GM19238 (cell line): ENCODE data around the gene SPECC1L.

Source experiments
- DNase-seq: peaks from one replicate; pipeline ENCODE4 v3.0.0; 2011; ENCODE audit warnings: low spot score; ENCODE audit not compliant: insufficient read length

Gene SPECC1L

GRCh38 chr22:24426436-24426835 is 155.8 kb downstream of the SPECC1L start:
- DNase-seq = no peak

GRCh38 chr22:24426851-24427499 is 156.3 kb downstream of the SPECC1L start:
- DNase-seq = no peak

- peak; percentile 86 for DNase-seq
Observed at GRCh38 chr22:24427500-24428164, 157.0 kb downstream of the SPECC1L start, which contains the start of gene ADORA2A. ADORA2A (plus strand) TSS chr22:24427599; CDS start chr22:24433405, 5,806 bp downstream.

GRCh38 chr22:24428751-24429410 is 158.2 kb downstream of the SPECC1L start:
- no peak for DNase-seq

- DNase-seq = peak; percentile 36
Observed at GRCh38 chr22:24429411-24430365, 159.1 kb downstream of the SPECC1L start.

- DNase-seq = no peak
Observed at GRCh38 chr22:24430431-24431308, 160.0 kb downstream of the SPECC1L start.

- no peak for DNase-seq
Observed at GRCh38 chr22:24431309-24432034, 160.8 kb downstream of the SPECC1L start.

- DNase-seq = no peak
Observed at GRCh38 chr22:24432059-24432853, 161.6 kb downstream of the SPECC1L start.

GRCh38 chr22:24433001-24433827 is 162.6 kb downstream of the SPECC1L start:
- DNase-seq = no peak

GRCh38 chr22:24433828-24434470 is 163.3 kb downstream of the SPECC1L start:
- DNase-seq = peak; percentile 76

GRCh38 chr22:24434471-24435322 is 164.1 kb downstream of the SPECC1L start:
- peak; percentile 84 for DNase-seq

- DNase-seq = no peak
Observed at GRCh38 chr22:24435323-24435645, 164.7 kb downstream of the SPECC1L start.

GRCh38 chr22:24435861-24436371 is 165.3 kb downstream of the SPECC1L start:
- no peak for DNase-seq

GRCh38 chr22:24436553-24436952 is 165.9 kb downstream of the SPECC1L start:
- DNase-seq = no peak

- DNase-seq = no peak
Observed at GRCh38 chr22:24437091-24437490, 166.5 kb downstream of the SPECC1L start.

GRCh38 chr22:24437741-24438328 is 167.2 kb downstream of the SPECC1L start:
- peak; percentile 62 for DNase-seq
